Hepatic stellate cell (primary cell): ENCODE data around the gene CCDC141.
"Not testable (repeated sequence)": the region's sequence is repeated elsewhere in the genome, so short reads cannot be mapped to it uniquely, and the experiment has no call there.

ENCODE experiments used
- DNase-seq: peaks from one replicate; pipeline ENCODE4 v3.0.0; 2011; ENCODE audit warnings: low spot score

The CCDC141 gene

GRCh38 chr2:179049546-179050311, at the start of gene CCDC141:
TSS of gene CCDC141 (minus strand) at chr2:179050137. CDS start at chr2:179049941, 196 bp downstream.
- no peak for DNase-seq

GRCh38 chr2:179098080-179098689, 48.2 kb upstream of the CCDC141 start:
- DNase-seq, result no peak

GRCh38 chr2:179097131-179097530, 47.2 kb upstream of the CCDC141 start:
- DNase-seq, result no peak

GRCh38 chr2:179096090-179096489, 46.2 kb upstream of the CCDC141 start:
- DNase-seq, result no peak

- DNase-seq, result not testable (repeated sequence)
Observed at GRCh38 chr2:179092912-179093311, 43.0 kb upstream of the CCDC141 start.

GRCh38 chr2:179082697-179083096, 32.8 kb upstream of the CCDC141 start:
- DNase-seq, result no peak

GRCh38 chr2:179081954-179082353, 32.0 kb upstream of the CCDC141 start:
- DNase-seq, result no peak

- DNase-seq, result no peak
Observed at GRCh38 chr2:179072527-179072926, 22.6 kb upstream of the CCDC141 start.

GRCh38 chr2:179071810-179072355, 21.9 kb upstream of the CCDC141 start:
- DNase-seq, result no peak

GRCh38 chr2:179070895-179071294, 21.0 kb upstream of the CCDC141 start:
- no peak for DNase-seq

GRCh38 chr2:179069685-179070084, 19.7 kb upstream of the CCDC141 start:
- no peak for DNase-seq

GRCh38 chr2:179068991-179069643, 19.2 kb upstream of the CCDC141 start:
- no peak for DNase-seq

GRCh38 chr2:179059026-179059700, 9.2 kb upstream of the CCDC141 start:
- DNase-seq, result no peak

GRCh38 chr2:179057737-179058136, 7.8 kb upstream of the CCDC141 start:
- DNase-seq, result no peak

- DNase-seq, result not testable (repeated sequence)
Observed at GRCh38 chr2:179053568-179053967, 3.6 kb upstream of the CCDC141 start.

GRCh38 chr2:179051250-179051649, 1.3 kb upstream of the CCDC141 start:
- DNase-seq, result no peak

GRCh38 chr2:179050755-179051154, 818 bp upstream of the CCDC141 start:
- no peak for DNase-seq

GRCh38 chr2:179049203-179049545, 763 bp downstream of the CCDC141 start:
- no peak for DNase-seq

- DNase-seq, result no peak
Observed at GRCh38 chr2:179048099-179048498, 1.8 kb downstream of the CCDC141 start.

GRCh38 chr2:179045602-179046001, 4.3 kb downstream of the CCDC141 start:
- DNase-seq, result not testable (repeated sequence)

GRCh38 chr2:179044500-179044899, 5.4 kb downstream of the CCDC141 start:
- DNase-seq, result no peak

- DNase-seq, result no peak
Observed at GRCh38 chr2:179037807-179038206, 12.1 kb downstream of the CCDC141 start.
